ENCODE data around the gene TMEM130.

DNA sequence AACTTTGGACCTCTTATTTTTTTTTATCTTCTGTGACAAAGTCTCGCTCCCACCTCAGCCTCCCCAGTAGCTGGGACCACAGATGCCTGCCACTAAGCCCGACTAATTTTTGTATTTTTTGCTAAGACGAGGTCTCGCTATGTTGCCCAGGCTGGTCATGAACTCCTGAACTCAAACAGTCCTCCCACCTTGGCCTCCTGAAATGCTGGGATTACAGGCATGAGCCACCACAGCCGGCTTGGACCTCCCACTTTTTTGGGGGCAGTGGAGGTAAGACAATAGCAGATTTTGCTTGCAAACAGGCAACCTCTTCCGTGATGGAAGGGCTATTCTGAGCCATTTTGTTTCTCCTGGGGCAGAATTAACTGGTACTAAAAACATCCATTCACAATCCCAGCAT is 7.3 kb upstream of the TMEM130 start:
- TF ChIP-seq, protein P1, sequence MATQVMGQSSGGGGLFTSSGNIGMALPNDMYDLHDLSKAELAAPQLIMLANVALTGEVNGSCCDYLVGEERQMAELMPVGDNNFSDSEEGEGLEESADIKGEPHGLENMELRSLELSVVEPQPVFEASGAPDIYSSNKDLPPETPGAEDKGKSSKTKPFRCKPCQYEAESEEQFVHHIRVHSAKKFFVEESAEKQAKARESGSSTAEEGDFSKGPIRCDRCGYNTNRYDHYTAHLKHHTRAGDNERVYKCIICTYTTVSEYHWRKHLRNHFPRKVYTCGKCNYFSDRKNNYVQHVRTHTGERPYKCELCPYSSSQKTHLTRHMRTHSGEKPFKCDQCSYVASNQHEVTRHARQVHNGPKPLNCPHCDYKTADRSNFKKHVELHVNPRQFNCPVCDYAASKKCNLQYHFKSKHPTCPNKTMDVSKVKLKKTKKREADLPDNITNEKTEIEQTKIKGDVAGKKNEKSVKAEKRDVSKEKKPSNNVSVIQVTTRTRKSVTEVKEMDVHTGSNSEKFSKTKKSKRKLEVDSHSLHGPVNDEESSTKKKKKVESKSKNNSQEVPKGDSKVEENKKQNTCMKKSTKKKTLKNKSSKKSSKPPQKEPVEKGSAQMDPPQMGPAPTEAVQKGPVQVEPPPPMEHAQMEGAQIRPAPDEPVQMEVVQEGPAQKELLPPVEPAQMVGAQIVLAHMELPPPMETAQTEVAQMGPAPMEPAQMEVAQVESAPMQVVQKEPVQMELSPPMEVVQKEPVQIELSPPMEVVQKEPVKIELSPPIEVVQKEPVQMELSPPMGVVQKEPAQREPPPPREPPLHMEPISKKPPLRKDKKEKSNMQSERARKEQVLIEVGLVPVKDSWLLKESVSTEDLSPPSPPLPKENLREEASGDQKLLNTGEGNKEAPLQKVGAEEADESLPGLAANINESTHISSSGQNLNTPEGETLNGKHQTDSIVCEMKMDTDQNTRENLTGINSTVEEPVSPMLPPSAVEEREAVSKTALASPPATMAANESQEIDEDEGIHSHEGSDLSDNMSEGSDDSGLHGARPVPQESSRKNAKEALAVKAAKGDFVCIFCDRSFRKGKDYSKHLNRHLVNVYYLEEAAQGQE (IDR thresholded peaks at IDR 0.05; ENCODE audit: low read depth): no peak
- TF ChIP-seq CREB1 (IDR thresholded peaks at IDR 0.05; ENCODE audit: low read depth) (no peak), EP300 (IDR thresholded peaks at IDR 0.05; ENCODE audit: borderline replicate concordance) (no peak), ZBTB7A (IDR thresholded peaks at IDR 0.05; ENCODE audit: low read depth) (no peak), RAD21 (IDR thresholded peaks at IDR 0.05; ENCODE audit: low read depth) (no peak), EGR1 (IDR thresholded peaks at IDR 0.05) (no peak)
